ENCODE results near the gene UGCG.
A peak's percentile ranks its signal among the peaks of the same experiment; 100 is the strongest.

UGCG gene

DNA sequence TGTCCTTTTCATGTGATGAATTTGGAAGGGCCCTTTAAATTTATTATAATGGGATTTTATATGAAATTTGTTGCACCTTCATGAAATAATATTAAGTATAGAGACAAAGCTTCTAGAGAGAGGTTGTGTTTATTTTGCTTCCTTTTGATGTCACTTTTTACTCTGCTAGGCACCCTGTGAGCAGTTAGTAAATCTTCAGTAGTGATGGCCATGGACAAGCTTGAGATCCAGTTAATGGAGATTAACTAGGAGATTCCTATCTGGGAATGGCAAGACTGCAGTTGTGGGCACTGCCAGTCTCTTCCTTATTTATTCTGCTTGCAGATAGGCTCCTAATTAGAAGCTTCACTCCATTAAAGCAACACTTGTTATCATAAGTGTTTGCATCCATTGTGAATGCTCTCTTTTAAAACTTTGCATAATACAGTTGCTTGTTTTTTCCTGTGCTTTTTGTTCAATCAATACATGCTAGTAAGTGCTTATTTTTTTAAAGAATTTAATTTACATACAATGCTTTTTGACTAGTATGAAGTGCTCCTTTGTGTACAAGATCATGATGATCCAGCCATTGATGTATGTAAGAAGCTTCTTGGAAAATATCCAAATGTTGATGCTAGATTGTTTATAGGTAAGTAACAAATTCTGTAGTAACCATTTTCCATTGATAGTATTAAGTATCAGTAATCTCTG, 25.9 kb downstream of the UGCG start:
- H3K4me3 ChIP-seq (replicated peaks; ENCODE audit: low read depth, low read length): no peak overlapping the region
- no peaks in the 10 kb centered on the region for H3K27me3 ChIP-seq (replicated peaks; ENCODE audit: control insufficient read depth, insufficient read depth, low read length)
- peaks cover 4% of the 10 kb centered on the region; the same call in 1 of the 2 replicates for H3K36me3 ChIP-seq (ENCODE audit: control insufficient read depth, insufficient read depth, low read length)
- no peak for DNase-seq (ENCODE audit: extremely low read depth, insufficient read length)
- TF ChIP-seq, protein P1, sequence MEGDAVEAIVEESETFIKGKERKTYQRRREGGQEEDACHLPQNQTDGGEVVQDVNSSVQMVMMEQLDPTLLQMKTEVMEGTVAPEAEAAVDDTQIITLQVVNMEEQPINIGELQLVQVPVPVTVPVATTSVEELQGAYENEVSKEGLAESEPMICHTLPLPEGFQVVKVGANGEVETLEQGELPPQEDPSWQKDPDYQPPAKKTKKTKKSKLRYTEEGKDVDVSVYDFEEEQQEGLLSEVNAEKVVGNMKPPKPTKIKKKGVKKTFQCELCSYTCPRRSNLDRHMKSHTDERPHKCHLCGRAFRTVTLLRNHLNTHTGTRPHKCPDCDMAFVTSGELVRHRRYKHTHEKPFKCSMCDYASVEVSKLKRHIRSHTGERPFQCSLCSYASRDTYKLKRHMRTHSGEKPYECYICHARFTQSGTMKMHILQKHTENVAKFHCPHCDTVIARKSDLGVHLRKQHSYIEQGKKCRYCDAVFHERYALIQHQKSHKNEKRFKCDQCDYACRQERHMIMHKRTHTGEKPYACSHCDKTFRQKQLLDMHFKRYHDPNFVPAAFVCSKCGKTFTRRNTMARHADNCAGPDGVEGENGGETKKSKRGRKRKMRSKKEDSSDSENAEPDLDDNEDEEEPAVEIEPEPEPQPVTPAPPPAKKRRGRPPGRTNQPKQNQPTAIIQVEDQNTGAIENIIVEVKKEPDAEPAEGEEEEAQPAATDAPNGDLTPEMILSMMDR (IDR thresholded peaks at IDR 0.05; ENCODE audit: insufficient read depth, low read length, poor library complexity, severe bottlenecking): no peak

DNA sequence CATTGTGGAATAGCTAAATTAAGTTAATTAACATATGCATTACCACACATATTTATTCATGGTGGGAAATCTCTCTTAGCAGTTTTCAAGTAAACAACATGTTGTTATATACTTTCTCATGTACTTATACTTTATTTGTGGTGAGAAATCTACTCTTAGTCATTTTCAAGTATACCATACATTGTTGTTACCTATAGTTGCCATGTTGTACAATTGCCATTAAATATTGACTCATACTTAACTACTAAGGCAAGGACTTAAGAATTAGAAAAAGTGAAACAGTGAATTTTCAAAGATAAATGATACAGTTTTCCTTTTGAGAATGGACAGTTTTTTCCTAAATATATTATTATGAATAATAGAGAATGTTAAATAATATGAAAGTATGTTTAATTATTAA, 27.7 kb downstream of the UGCG start:
- no peak for DNase-seq (ENCODE audit: extremely low read depth, insufficient read length)
- H3K27me3 ChIP-seq (replicated peaks; ENCODE audit: control insufficient read depth, insufficient read depth, low read length): no peaks in the 10 kb centered on the region
- H3K4me3 ChIP-seq (replicated peaks; ENCODE audit: low read depth, low read length): no peak overlapping the region
- TF ChIP-seq, protein P1 (IDR thresholded peaks at IDR 0.05; ENCODE audit: insufficient read depth, low read length, poor library complexity, severe bottlenecking): no peak
- H3K36me3 ChIP-seq (ENCODE audit: control insufficient read depth, insufficient read depth, low read length): peaks cover 4% of the 10 kb centered on the region; the same call in 1 of the 2 replicates

DNA sequence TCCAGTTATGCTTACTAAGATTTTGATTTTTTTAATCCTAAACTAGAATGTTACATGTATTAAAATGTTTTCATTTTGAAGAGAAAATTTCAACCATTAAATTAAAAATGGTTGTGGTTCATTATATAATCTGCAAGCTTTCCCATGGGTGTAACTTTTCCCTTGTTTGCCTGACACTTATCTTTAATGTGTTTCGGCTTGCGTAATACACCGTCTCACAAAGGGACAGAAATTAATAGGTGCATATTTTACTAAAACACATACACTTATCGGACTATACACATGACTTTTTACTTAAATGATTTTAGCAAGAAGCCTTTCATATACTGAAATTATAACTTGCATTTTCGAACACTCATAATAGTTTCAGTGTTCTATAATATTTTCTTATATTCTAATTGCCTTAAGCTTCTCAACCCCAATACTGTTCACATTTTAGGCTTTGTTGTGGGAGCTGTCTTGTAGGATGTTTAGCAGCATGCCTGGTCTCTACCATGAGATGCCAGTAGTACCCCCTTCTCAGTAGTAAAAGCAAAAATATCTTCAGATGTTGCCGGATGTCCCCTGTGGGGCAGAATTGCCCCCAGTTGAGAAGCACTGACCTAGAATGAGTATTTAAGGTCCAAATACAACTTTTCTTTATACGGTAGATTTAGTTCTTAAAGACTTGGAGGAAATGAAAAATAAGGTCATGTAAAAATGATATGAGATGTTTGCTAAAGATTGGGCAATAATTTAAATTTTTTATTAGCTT, 28.6 kb downstream of the UGCG start:
- DNase-seq (ENCODE audit: extremely low read depth, insufficient read length): no peak
- H3K36me3 ChIP-seq (ENCODE audit: control insufficient read depth, insufficient read depth, low read length): peaks cover 4% of the 10 kb centered on the region; the same call in 1 of the 2 replicates
- no peak overlapping the region for H3K4me3 ChIP-seq (replicated peaks; ENCODE audit: low read depth, low read length)
- H3K27me3 ChIP-seq (replicated peaks; ENCODE audit: control insufficient read depth, insufficient read depth, low read length): no peaks in the 10 kb centered on the region
- TF ChIP-seq, protein P1 (IDR thresholded peaks at IDR 0.05; ENCODE audit: insufficient read depth, low read length, poor library complexity, severe bottlenecking): no peak

DNA sequence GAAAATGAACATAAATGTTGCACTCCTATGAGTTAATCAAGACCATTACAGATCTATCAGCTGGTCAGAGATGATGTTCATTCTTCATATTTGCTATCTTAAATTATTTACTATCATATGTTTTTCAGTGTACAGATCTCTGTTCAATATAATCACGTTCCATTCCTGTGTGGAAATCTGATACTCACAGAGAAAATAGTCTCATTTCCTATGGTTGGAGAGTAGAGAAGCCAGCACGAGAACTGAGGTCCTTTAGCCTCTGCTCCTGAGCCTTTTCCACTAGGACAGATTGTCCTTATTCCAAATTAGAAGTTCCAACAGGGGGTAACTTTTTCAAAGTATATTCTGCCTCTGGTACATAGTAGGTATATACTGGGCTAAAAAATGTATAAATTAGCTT, 29.2 kb downstream of the UGCG start:
- TF ChIP-seq, protein P1 (IDR thresholded peaks at IDR 0.05; ENCODE audit: insufficient read depth, low read length, poor library complexity, severe bottlenecking): no peak
- H3K36me3 ChIP-seq (ENCODE audit: control insufficient read depth, insufficient read depth, low read length): peaks cover 4% of the 10 kb centered on the region; the same call in 1 of the 2 replicates
- no peak for DNase-seq (ENCODE audit: extremely low read depth, insufficient read length)

DNA sequence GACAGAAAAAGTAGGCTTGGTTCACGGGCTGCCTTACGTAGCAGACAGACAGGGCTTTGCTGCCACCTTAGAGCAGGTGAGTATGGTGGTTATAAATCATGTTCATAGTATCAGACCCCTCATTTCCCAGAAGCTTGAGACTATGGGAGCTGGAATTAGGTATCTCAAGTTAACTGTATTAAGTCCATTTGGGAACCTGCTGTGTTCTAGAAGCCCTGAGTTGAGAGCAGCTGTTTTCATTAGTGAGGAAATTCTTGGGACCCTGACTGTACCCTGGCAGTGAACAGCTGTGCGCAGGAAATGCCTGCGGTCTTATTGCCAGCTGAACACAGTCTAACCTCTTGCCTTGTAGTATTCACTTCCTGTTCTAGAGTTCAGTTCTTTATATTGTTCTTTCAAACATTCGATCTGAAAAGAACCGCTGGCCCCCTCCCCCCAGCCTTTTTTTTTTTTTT, 29.8 kb downstream of the UGCG start:
- Histone ChIP-seq H3K4me3 (replicated peaks; ENCODE audit: low read depth, low read length) (no peak overlapping the region), H3K36me3 (ENCODE audit: control insufficient read depth, insufficient read depth, low read length) (peaks cover 4% of the 10 kb centered on the region; the same call in 1 of the 2 replicates), H3K27me3 (replicated peaks; ENCODE audit: control insufficient read depth, insufficient read depth, low read length) (no peaks in the 10 kb centered on the region)
- DNase-seq (ENCODE audit: extremely low read depth, insufficient read length): peak; percentile 76
- TF ChIP-seq, protein P1 (IDR thresholded peaks at IDR 0.05; ENCODE audit: insufficient read depth, low read length, poor library complexity, severe bottlenecking): no peak

More for the DNA sequence above, 29.2 kb downstream of the UGCG start:
- no peak overlapping the region for H3K4me3 ChIP-seq (replicated peaks; ENCODE audit: low read depth, low read length)
- H3K27me3 ChIP-seq (replicated peaks; ENCODE audit: control insufficient read depth, insufficient read depth, low read length): no peaks in the 10 kb centered on the region
